Prostate gland (tissue), 2 donors: ENCODE measurements around the gene COX20.

Source experiments
- POLR2AphosphoS5 ChIP-seq: sonication (generic); formaldehyde crosslinking; IDR thresholded peaks from one replicate; pipeline ENCODE4 v1.6.1; 2017; ENCODE audit warnings: antibody characterized with exemption
- TF ChIP-seq, protein P1 (sequence below), 4 experiments: fragments of 200-600 bp in 2 of 4; fragments of 450-650 bp in 2 of 4; sonication (generic) in 2 of 4; IDR thresholded peaks; 1 replicate in 3 of 4; 2 replicates in 1 of 4; pipeline ENCODE4 v1.5.1; 2016 to 2019; ENCODE audit warnings: antibody characterized with exemption in 4 of 4, mild to moderate bottlenecking in 2 of 4, moderate library complexity in 2 of 4

DNA sequence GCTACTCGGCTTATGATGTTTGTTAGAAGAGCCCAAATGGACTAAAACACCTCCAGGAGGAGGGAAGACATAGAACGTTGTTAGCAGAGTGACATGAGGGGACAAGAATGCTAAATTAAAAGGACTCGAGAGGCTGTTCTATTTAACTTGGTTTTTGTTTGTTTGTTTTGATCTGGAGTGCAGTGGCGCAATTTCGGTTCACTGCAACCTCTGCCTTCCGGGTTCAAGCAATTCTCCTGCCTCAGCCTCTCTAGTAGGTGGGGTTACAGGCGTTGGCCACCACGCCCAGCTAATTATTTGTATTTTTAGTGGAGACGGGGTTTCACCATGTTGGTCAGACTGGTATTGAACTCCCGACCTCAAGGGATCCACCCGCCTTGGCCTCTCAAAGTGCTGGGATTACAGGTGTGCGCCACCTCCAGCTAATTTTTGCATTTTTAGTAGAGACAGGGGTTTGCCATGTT lies 33.9 kb downstream of the COX20 start:
- TF ChIP-seq, protein P1, sequence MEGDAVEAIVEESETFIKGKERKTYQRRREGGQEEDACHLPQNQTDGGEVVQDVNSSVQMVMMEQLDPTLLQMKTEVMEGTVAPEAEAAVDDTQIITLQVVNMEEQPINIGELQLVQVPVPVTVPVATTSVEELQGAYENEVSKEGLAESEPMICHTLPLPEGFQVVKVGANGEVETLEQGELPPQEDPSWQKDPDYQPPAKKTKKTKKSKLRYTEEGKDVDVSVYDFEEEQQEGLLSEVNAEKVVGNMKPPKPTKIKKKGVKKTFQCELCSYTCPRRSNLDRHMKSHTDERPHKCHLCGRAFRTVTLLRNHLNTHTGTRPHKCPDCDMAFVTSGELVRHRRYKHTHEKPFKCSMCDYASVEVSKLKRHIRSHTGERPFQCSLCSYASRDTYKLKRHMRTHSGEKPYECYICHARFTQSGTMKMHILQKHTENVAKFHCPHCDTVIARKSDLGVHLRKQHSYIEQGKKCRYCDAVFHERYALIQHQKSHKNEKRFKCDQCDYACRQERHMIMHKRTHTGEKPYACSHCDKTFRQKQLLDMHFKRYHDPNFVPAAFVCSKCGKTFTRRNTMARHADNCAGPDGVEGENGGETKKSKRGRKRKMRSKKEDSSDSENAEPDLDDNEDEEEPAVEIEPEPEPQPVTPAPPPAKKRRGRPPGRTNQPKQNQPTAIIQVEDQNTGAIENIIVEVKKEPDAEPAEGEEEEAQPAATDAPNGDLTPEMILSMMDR (IDR thresholded peaks at IDR 0.05): no peak
- no peak for TF ChIP-seq POLR2AphosphoS5
